ENCODE results near the gene CHRDL2. TPM values are rescaled to one million over a fixed set of nuclear protein-coding genes. Genes with fewer than 3 reads are reported as not detected.
A peak's percentile ranks its signal among the peaks of the same experiment; 100 is the strongest.
"Not testable (repeated sequence)": the region's sequence is repeated elsewhere in the genome, so short reads cannot be mapped to it uniquely, and the experiment has no call there.

The CHRDL2 gene, protein sequence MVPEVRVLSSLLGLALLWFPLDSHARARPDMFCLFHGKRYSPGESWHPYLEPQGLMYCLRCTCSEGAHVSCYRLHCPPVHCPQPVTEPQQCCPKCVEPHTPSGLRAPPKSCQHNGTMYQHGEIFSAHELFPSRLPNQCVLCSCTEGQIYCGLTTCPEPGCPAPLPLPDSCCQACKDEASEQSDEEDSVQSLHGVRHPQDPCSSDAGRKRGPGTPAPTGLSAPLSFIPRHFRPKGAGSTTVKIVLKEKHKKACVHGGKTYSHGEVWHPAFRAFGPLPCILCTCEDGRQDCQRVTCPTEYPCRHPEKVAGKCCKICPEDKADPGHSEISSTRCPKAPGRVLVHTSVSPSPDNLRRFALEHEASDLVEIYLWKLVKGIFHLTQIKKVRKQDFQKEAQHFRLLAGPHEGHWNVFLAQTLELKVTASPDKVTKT
- not detected in 2 replicates for total RNA-seq (2014; rRNA removed; shearing (Covaris generic))

DNA sequence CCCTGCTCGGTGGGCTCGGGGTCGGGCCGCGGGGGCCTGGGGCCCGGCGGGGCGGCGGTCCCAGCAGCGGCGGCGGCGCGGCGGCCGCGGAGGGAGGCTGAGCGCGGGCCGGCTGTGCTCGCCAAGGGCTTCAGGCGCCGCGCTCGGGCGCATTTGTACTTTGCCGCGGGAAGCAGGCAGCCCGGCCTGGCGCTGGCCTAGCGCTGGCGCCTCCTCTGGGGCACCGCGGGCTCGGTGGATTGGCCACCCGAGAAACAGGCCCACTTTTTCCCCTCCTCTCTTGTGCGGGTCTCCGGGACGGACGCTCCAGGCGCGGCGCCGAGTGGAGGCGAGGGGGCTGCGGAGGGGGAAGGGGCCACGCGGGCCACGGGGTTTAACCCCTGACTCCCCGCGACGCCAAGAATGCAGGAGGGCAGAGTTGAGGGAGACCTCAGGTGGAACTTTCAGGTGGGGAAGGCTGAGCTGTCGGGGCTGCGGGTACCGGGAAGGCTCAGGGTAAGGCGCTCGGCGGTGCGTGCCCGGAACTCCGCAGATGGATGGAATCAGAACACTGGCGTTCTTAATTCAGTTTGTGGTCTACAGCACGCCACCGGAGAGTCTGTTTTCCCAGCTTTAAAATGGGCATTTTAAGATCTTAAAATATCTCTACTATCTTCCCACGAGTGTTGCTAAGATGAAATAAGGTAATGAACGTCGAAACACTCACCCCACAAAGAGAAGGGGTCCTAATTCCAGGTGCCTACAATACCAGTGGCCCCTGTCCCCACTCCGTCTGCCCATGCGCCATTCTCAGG is at the start of gene CHRDL2:
CHRDL2 (minus strand) TSS at position 126 of the 794 bp plus-strand sequence. CDS start 538 bp downstream, outside the sequence.
- DNase-seq (ENCODE audit: low read depth), result no peak

DNA sequence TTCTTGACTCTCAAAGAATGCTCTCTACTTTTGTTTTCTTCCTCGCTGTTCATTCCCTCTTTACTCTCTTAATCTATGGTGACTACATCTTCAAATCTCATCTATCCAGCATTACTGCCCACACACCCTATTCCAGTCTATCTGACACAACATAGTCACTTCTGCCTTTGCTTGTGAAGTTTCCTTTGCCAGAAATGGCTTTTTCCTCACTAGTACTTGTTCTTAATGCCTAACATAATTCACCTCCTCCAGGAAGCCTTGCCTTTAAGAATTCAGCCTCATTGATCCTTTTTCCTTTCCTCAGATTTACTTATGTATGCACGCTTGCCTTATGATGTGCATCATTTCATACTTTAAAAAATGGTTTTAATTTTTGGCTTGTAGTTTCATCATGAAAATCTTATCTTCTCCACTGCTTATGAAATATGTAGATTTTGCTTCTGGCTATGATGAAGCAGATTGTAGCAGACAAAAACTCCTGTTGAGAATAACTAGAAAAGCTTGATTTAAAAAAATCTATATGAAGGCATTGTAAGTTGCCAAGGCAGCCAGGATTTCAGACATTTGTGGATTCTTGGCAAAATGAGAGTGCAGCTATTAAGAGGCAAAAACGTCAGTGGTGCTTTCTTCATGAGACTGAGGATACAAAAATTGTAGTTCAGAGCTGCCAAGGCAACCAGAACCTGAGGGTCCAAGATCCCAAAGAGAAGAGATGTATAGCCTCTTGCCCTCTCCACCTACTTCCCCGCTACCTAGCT is 49.2 kb upstream of the CHRDL2 start:
- DNase-seq (ENCODE audit: low read depth), result no peak

DNA sequence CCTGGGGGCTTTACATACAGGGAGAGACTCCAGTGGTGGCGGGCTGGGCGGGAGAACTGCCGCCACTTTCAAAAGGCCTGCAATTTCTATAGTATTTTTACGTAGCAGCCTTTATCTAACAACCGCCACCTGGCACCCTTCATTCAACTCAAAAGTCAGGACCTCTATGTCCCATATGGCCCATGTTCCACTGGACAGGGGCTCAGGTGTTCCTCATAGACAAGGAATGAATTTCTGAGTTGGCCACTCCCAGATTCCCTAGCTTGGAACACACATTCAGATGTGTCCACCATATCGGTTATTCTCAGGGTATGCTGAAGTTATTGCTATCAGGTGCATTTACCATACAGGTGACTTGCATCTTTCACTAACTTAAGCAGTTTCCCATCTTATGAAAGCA is 47.4 kb upstream of the CHRDL2 start:
- no peak for DNase-seq (ENCODE audit: low read depth)

DNA sequence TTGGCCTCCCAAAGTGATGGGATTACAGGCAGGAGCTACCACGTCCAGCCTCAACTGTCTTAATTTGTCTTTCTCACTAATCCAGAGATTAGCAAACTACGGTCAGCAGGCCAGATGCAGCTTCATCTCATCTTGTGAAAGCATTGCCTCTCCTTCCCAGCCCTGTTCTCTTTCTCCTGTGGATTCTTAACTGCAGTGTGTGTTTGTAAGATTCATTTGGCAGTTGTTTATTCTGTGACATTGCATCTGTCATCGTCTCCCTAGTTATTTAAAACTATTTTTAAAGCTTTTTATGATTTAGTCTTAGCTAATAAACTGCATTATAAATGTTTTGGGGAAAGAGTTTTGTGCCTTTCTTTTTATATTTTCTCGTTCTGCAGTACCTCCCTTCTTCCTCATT is 46.7 kb upstream of the CHRDL2 start:
- no peak for DNase-seq (ENCODE audit: low read depth)

DNA sequence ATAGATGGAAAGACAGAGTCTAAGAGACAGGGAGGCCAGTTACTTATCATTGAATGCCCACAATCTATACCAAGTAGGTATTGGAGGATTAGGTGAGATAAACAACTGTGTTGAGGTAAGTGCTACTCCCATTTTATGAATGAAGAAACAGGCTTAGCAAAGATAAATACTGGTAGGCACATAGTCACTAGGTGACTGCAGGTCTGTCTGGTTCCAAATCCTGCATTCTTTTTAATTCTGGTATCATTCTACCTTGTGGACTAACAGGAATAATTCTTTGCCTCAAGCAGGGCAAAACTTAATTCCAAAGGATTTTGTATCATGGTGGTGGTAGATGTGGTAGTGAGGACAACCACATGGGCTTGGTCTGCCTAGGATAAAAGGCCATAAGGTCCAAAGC is 45.8 kb upstream of the CHRDL2 start:
- no peak for DNase-seq (ENCODE audit: low read depth)

DNA sequence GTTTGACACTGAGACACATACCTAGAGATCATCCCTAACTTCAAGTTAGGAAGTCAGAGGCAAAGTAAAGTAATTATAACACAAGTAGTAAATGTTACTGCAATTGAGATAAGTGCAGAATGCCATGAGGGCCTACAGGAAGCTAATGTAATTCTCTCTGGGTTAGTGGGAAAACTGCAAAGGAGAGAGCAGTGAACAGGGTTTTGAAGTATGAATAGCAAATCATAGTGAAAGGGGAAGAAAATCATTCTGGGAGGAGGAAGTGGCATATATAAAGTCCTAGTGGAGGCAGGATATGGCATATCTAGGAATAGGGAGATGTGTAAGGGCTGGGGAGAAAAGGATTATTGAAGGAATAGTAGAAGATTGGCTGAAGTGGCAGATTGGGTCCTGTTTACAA is 45.3 kb upstream of the CHRDL2 start:
- DNase-seq (ENCODE audit: low read depth), result no peak

DNA sequence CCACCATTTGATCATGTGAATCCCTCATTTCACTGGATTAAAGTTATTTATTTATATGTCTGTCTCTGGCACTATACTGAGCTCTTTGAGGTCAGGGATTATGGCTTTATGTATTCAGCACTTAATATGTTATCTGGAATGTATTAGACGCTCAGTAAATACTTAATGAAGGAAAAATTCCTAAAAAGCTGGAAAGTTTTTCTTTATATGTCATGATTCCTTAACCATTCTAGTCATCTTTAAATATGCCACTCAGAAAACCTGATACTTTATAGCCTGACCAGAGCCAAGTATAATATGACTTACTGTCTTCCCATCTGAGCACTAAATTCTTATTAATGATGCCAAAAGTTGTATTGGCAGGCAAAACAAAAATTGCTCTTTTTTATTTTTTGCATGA is 44.5 kb upstream of the CHRDL2 start:
- no peak for DNase-seq (ENCODE audit: low read depth)

DNA sequence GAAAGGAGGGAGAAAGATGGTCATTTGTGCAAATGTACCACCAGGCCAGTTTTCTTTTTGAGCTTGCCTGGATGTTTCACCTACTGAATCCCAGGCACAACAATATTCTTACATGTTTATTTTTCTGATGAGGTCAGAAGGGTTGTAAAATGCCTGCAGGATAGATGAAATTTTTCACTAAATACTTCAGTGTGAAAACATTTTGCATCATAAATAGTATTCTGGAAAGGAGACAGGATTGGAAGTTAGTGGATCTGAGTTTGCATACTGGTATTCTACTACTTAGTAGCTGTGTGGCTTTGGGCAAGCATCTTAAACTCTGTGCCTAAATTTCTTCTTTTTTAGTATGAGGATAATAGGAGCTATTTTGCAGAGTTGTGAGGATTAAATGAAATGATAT is 42.2 kb upstream of the CHRDL2 start:
- peak; percentile 20 for DNase-seq (ENCODE audit: low read depth)

DNA sequence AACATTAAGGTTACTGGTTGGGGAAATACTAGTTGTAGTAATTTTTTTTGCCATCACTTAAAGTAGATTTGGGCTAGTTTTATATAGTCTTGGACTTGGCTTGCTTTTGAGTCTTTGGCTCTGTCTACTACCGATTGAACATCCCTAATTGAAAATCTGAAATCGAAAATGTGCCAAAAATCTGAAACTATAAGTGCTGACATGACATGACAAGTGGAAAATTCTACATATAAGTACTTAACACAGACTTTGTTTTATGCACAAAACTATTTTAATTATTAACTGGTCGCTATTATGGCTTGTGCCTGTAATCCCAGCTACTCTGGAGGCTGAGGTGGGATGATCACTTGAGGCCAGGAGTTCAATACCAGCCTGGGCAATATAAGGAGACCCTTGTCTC is 39.9 kb upstream of the CHRDL2 start:
- DNase-seq (ENCODE audit: low read depth), result no peak

DNA sequence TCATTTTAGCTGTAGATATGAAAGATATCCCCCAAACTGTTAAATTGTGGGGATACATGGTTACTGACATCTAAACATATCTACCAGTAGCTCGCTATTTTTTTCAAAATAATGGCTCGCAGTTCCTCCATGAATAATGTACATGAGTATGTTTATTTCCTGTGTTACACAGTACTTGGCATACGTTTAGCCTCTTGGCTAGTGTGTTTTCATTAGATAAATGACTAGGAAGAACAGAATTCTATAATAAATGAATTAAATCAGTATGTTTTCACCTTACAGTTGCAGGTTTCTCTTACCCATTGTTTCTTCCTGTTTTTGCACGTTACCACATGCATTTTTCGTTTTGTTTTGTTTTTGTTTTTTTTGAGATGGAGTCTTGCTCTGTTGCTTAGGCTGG is 39.2 kb upstream of the CHRDL2 start:
- no peak for DNase-seq (ENCODE audit: low read depth)

DNA sequence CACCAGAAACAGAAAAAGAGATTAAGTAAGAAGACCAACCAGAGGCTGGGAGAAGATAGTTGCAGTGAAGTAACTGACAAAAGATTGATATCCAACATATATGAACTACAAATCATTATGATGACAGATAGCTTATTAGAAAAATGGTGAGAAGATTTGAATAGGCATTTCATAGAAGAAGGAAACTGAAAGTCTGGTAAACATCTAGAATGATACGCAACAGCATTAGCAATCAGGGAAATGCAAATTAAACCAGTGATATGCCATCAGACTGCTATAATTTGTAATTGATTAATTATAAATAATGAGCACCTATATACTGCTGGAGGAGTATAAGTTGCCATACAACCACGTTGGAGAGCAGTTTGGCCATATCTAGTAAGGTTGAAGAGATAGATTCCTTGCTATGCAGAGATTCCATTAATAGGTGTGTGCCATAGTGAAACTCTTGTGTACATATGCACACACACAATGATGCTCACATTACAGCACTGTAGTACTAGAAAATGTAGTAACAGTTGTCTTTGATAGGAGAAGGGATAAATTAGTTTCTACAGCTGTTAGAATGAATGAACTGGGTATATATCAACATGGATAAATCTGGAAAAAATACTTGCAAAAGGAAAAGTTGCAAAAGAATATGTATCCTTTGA is 38.0 kb upstream of the CHRDL2 start:
- no peak for DNase-seq (ENCODE audit: low read depth)

DNA sequence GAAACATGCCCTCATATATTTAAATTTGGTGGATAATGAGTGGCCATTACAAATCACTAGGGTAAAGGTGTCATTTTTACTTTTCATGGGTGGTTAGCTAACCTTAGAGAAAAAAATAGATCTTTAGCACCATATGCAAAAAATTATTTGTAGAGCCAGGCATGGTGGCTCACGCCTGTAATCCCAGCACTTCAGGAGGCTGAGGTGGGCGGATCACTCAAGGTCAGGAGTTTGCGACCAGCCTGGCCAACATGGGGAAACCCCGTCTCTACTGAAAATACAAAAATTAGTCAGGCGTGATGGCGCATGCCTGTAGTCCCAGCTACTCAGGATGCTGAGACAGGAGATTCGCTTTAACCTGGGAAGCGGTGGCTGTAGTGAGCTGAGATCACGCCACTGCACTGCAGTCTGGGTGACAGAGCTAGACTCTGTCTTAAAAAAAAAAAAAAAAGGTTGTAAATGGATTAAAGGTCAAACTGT is 37.0 kb upstream of the CHRDL2 start:
- not testable (repeated sequence) for DNase-seq (ENCODE audit: low read depth)

DNA sequence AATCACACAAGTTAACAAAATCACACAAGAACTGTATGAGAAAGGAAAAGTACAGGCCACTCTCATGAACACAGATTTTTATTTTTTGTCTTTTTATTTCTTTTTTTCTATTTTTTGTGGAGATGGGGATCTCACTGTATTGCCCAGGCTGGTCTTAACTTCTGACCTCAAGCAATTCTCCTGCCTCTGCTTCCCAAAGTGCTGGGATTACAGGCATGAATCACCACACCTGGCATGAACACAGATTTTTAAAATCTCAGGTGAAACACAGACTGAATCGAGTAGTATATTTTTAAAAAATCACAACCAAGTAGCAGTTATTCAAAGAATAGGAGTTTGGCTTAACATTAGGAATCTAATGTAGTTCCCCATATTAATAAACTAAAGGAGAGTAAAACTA is 35.7 kb upstream of the CHRDL2 start:
- DNase-seq (ENCODE audit: low read depth), result no peak

DNA sequence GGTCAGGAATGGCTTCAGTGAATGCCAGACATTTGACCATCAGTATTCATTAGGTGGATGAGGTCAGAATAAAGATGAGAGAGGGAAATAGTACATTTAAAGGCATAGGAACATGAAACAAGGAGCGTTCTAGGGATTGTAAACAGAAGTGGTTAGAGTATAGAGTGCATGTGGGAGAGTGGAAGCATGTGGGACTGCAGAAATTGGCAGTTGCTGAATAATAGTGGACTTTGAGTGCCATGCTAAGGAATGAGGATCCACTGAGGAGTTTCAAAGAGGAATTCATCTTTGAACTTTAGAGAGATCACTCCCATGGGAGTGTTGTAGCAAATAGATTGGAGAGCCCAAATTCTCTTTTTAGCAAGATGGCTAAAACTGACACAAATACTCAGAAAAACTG is 25.3 kb upstream of the CHRDL2 start:
- DNase-seq (ENCODE audit: low read depth), result no peak

DNA sequence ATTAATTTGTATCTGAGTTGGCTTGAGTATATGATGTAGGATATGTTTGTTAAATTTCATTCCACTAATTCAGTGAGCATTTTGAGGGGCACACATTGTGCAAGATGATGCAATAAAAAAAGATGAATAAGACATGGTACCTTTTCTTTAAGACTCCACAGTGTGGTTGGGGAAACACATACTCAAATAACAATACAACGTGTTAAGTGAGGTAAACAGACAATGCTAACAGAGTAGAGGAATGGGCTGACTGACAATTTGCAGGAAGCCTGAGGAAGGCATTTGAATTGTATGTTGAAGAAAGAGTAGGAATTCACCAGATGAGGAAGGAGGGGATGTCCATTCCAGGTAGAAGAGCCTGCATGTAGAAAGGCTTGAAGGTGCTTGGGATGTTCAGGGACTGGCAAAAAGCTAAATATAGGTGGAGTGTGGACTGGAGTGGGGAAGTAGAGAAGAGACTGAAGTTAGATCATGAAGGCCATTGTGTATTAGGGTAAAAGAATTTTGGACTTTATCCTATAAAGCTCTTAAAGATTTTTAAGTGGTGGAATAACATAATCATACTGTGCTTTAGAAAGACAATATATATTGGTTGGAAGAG is 24.3 kb upstream of the CHRDL2 start:
- peak; percentile 17 for DNase-seq (ENCODE audit: low read depth)

DNA sequence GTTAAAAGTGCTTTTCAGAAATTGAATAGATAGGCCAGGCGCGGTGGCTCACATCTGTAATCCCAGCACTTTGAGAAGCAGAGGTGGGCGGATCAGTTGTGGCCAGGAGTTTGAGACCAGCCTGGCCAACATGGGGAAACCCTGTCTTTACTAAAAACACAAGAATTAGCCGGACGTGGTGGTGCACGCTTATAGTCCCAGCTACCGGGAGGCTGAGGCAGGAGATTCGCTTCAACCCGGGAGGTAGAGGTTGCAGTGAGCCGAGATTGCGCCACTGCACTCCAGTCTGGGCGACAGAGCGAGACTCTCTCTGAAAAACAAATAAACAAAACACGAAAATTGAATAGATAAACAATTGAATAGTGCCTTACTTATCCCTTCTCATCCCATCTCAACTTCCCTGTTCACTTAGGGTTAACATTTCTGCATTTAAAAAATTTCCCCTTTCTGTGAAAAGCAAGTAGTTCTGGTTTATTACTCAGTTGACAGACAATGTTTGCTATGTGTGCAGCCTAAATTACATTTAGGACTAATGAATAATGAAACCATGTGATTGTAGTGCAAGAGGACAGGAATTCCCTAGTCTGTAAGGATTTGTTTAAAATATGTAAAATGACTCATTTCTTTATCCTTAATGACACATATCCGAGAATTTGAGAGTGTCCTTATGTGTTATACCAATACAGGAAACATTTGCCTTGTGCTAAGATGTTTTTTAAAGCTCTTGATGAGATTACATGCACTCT is 23.5 kb upstream of the CHRDL2 start:
- peak; percentile 89 for DNase-seq (ENCODE audit: low read depth)

DNA sequence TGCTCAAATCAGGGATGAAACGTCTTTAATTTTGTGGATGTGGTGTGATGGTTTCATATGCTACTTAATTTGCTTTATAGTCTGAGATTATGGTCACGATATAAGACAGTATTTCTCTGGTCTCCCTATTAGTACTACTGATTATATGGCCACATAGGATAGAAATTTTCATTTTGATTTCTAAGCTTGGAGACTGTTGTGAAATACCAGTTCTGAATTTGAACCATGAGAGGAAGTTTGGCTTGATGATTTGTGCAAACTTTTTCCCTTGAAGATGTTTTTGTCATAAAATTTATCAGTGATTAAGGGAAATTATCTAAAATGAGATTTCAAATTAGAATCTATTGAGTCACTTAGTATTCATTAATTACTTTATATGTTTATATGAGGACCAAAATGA is 20.1 kb upstream of the CHRDL2 start:
- DNase-seq (ENCODE audit: low read depth), result no peak

DNA sequence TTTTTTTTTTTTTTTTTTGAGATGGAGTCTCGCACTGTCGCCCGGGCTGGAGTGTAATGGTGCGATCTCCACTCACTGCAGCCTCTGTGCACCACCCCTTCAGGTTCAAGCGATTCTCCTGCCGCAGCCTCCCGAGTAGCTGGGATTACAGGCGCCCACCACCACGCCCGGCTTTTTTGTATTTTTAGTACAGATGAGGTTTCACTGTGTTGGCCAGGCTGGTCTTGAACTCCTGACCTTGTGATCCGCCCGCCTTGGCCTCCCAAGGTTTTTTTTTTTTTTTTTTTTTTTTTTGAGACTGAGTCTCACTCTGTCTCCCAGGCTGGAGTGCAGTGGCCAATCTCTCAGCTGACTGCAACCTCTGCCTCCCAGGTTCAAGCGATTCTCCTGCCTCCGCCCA is 19.4 kb upstream of the CHRDL2 start:
- DNase-seq (ENCODE audit: low read depth), result not testable (repeated sequence)

DNA sequence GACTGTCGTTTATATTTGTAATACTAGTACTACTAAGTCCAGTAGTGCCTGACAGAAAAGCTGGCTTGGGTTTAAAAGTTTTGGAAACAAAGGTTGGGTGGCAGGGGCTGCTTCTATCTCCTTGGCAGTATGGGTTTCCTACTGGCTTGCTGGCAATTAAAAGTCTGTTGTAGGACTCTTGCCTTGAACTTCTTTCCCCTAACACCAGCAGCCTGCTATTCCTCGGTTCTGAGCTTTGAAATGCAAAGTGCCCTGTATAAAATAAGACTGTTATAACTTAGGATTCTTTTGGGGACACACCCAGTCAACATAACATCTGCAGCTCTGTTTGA is 18.7 kb upstream of the CHRDL2 start:
- peak; percentile 11 for DNase-seq (ENCODE audit: low read depth)

DNA sequence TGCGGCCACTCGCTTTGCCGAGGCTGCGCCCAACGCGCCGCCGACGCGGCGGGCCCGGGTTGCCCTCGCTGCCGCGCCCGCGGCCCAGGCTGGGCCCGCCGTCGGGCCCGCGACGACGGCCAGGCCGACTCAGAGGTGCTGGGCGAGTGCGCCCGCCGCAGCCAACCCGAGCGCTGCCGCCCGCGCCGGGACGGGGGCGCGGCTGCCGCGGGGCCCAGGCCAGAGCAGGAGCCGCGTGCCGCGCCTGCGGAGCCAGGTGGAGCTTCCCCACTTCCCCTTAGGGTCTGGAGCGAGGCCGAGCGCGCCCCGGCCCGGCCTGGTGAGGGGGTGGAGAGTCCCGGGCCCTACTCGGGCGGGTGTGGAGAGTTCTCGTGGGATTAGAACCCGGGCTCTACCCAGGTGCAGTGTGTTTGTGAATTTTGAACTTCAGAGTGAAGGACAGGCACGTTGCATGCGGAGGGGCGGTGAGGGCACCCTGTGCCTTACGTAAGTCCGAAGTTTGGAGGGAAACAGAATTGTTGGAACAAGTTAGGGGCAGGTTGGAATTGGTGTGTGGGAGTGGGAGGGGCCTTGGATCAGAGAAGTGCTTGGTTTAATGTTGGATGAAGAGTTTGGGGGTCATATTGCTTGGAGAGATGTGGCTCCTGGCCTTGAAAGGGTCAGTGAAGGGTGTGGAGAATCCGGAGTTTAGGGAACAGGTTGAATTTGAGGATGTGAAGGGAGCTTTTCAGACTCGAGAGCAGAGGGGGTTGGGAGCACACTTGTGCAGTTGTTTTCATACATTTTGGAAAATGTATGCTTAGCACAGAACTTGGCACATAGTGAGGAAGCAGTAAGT is 18.1 kb upstream of the CHRDL2 start:
- DNase-seq (ENCODE audit: low read depth), result peak; percentile 54

All from M059J (cell line).